ES-I3 (cell line): ENCODE data around the gene NTSR1.

Experiments used
- H3K36me3 ChIP-seq: 2 replicates; pipeline ENCODE4 v1.6.1; 2013; ENCODE audit warnings: mild to moderate bottlenecking, low read length, control low read depth, moderate library complexity; ENCODE audit not compliant: insufficient read depth
- H3K4me1 ChIP-seq: 2 replicates; pipeline ENCODE4 v1.6.1; 2013; ENCODE audit warnings: mild to moderate bottlenecking, control low read depth, low read length; ENCODE audit not compliant: insufficient read depth
- H3K9ac ChIP-seq: 2 replicates; pipeline ENCODE4 v1.6.1; 2013; ENCODE audit warnings: low read depth, mild to moderate bottlenecking, low read length, moderate library complexity
- H3K9me3 ChIP-seq: 2 replicates; pipeline ENCODE4 v1.6.1; 2013; ENCODE audit warnings: mild to moderate bottlenecking, low read length, moderate library complexity; ENCODE audit not compliant: control insufficient read depth, insufficient read depth

The NTSR1 gene

GRCh38 chr20:62726716-62727583 is 18.3 kb downstream of the NTSR1 start:
- H3K9ac ChIP-seq, result no peak overlapping the region
- H3K4me1 ChIP-seq, result no peaks in the 10 kb centered on the region
- no peaks in the 10 kb centered on the region for H3K36me3 ChIP-seq
- no peaks in the 10 kb centered on the region for H3K9me3 ChIP-seq

GRCh38 chr20:62727584-62728027 is 19.0 kb downstream of the NTSR1 start:
- H3K4me1 ChIP-seq, result no peaks in the 10 kb centered on the region
- no peak overlapping the region for H3K9ac ChIP-seq
- no peaks in the 10 kb centered on the region for H3K9me3 ChIP-seq
- no peaks in the 10 kb centered on the region for H3K36me3 ChIP-seq

- no peaks in the 10 kb centered on the region for H3K4me1 ChIP-seq
- H3K9me3 ChIP-seq, result no peaks in the 10 kb centered on the region
- no peak overlapping the region for H3K9ac ChIP-seq
- no peaks in the 10 kb centered on the region for H3K36me3 ChIP-seq
Observed at GRCh38 chr20:62728028-62728780, 19.6 kb downstream of the NTSR1 start.

GRCh38 chr20:62728781-62729300 is 20.2 kb downstream of the NTSR1 start:
- Histone ChIP-seq H3K9me3 (no peaks in the 10 kb centered on the region), H3K36me3 (no peaks in the 10 kb centered on the region), H3K4me1 (no peaks in the 10 kb centered on the region), H3K9ac (no peak overlapping the region)

- Histone ChIP-seq H3K4me1 (no peaks in the 10 kb centered on the region), H3K9me3 (no peaks in the 10 kb centered on the region), H3K36me3 (no peaks in the 10 kb centered on the region), H3K9ac (no peak overlapping the region)
Observed at GRCh38 chr20:62730481-62730880, 21.8 kb downstream of the NTSR1 start.

GRCh38 chr20:62732031-62732760 is 23.6 kb downstream of the NTSR1 start:
- H3K36me3 ChIP-seq, result no peaks in the 10 kb centered on the region
- H3K9me3 ChIP-seq, result no peaks in the 10 kb centered on the region
- no peak overlapping the region for H3K9ac ChIP-seq
- no peaks in the 10 kb centered on the region for H3K4me1 ChIP-seq

GRCh38 chr20:62732842-62733525 is 24.3 kb downstream of the NTSR1 start:
- Histone ChIP-seq H3K4me1 (no peaks in the 10 kb centered on the region), H3K9ac (no peak overlapping the region), H3K9me3 (no peaks in the 10 kb centered on the region), H3K36me3 (no peaks in the 10 kb centered on the region)

GRCh38 chr20:62733526-62733842 is 24.8 kb downstream of the NTSR1 start:
- no peak overlapping the region for H3K9ac ChIP-seq
- H3K4me1 ChIP-seq, result no peaks in the 10 kb centered on the region
- H3K36me3 ChIP-seq, result no peaks in the 10 kb centered on the region
- H3K9me3 ChIP-seq, result no peaks in the 10 kb centered on the region

GRCh38 chr20:62733891-62734290 is 25.3 kb downstream of the NTSR1 start:
- Histone ChIP-seq H3K36me3 (no peaks in the 10 kb centered on the region), H3K9ac (no peak overlapping the region), H3K9me3 (no peaks in the 10 kb centered on the region), H3K4me1 (no peaks in the 10 kb centered on the region)

GRCh38 chr20:62734326-62734725 is 25.7 kb downstream of the NTSR1 start:
- Histone ChIP-seq H3K4me1 (peaks cover 2% of the 10 kb centered on the region; the same call in 1 of the 2 replicates), H3K9ac (no peak overlapping the region), H3K36me3 (no peaks in the 10 kb centered on the region), H3K9me3 (no peaks in the 10 kb centered on the region)

GRCh38 chr20:62734881-62735280 is 26.2 kb downstream of the NTSR1 start:
- H3K9ac ChIP-seq, result no peak overlapping the region
- H3K9me3 ChIP-seq, result no peaks in the 10 kb centered on the region

GRCh38 chr20:62735331-62735821 is 26.7 kb downstream of the NTSR1 start:
- no peaks in the 10 kb centered on the region for H3K9me3 ChIP-seq
- no peaks in the 10 kb centered on the region for H3K36me3 ChIP-seq
- no peak overlapping the region for H3K9ac ChIP-seq
- H3K4me1 ChIP-seq, result peaks cover 9% of the 10 kb centered on the region; the same call in 1 of the 2 replicates

More at GRCh38 chr20:62734881-62735280, 26.2 kb downstream of the NTSR1 start:
- no peaks in the 10 kb centered on the region for H3K36me3 ChIP-seq
- H3K4me1 ChIP-seq, result peaks cover 8% of the 10 kb centered on the region; the same call in 1 of the 2 replicates

- Histone ChIP-seq H3K36me3 (no peaks in the 10 kb centered on the region), H3K9me3 (no peaks in the 10 kb centered on the region), H3K4me1 (peaks cover 15% of the 10 kb centered on the region; the same call in 1 of the 2 replicates), H3K9ac (no peak overlapping the region)
Observed at GRCh38 chr20:62736026-62736406, 27.4 kb downstream of the NTSR1 start.
